HG02885 (cell line): ENCODE data around the gene EPB41L4B.
"Not testable (repeated sequence)": the region's sequence is repeated elsewhere in the genome, so short reads cannot be mapped to it uniquely, and the experiment has no call there.

Experiments
- ATAC-seq: cut with Tn5 transposase; IDR thresholded peaks from one replicate; pipeline ENCODE4 v1.9.1; 2021; ENCODE audit warnings: mild to moderate bottlenecking; ENCODE audit not compliant: unreplicated experiment, poor library complexity

The EPB41L4B gene

DNA sequence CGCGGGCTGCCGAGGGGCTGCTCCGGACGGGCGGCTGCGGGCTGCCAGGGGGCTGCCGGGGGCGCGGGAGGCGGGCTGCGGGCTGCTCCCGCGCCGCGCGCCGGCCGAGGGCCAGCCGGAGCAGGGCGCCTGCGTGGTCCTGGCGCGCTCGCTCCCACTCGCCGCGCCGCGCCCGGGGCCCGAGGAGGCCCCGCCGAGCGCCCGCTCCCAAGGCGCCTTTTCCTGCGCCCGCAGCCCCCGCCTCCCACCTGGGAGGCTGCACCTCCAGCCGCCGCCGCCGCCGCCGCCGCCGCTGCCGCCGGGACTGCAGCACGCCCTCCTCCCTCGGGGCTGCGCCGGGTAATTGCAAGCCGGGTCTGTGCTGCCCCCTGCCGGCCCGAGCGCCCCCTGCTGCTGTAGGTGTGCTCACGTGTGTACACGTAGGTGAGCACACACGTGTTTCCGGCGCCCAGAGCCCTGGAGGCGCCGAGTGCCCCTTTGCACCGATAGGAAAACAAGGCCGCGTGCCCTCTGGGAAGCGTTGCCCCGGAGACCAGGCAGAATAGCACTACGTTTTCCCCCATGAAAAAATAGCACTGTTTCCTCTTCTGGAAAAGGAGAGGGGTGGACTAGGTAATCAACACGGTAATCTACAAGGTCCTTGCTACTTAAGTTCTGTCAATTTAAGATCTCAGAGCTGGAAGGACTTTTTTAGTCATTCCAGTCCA, at the start of gene EPB41L4B:
Gene EPB41L4B (minus strand): TSS at position 318 of the 707 bp plus-strand sequence. CDS start 613 bp downstream, outside the sequence.
- ATAC-seq = peak; percentile 96

DNA sequence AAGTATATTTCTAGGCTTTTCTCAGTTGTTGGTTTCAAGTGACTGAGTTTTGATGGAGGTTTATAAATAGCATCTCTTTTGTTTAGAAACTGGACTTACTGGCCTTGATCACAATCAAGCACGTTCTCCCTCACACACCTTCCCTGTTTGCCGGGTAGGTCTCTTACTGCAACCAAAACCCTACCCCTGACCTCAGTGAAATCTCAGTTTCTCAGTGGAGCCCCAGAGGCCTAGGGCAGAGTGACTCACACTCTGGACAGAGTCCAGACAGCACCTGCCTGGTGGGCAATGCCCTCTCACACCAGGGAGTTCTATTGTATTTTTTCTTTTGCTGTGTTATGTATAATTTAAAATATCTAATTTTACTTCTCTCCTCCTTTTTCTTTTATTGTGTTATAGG, 48.4 kb upstream of the EPB41L4B start:
- ATAC-seq = peak; percentile 91

DNA sequence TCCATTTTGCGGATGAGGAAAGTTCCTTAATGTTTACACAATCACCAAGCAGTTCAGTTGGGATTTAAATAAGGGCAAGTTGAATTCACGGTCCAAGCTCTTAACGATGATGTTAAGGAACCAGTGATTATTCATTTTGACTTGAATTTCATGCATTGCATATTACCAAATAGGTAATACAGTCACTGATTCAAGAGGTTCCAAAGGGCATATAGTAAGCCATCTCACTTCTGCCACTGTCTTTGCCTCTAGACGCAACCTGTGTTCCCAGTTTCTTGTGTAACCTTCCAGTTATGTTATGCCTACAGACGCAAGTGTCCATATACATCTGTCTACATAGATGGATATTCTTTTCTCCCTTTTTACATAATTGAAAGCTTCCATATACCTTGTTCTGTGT, 39.9 kb upstream of the EPB41L4B start:
- ATAC-seq = no peak

DNA sequence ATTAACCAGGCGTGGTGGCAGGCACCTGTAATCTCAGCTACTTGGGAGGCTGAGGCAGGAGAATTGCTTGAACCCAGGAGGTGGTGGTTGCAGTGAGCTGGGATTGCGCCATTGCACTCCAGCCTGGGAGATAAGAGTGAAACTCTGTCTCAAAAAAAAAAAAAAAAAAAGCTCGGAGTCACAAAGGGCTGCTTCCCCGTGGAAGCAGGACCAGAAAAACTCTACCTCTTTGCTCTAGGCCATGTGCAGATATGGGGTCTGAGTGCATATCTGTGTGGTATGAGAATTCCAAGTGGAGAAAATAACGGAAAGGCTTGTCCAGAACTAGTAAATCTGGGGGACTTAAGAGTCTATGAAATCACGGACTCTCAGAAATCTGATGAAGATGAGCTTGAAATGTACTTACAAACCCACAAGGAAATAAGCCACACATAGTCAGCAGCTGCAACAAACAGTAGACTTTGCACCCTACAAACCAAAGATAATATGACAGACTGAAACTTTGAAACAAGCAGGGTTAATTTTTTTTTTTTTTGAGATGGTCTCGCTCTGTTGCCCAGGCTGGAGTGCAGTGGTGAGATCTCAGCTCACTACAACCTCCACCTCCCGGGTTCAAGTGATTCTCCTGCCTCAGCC, 38.2 kb upstream of the EPB41L4B start:
- not testable (repeated sequence) for ATAC-seq

DNA sequence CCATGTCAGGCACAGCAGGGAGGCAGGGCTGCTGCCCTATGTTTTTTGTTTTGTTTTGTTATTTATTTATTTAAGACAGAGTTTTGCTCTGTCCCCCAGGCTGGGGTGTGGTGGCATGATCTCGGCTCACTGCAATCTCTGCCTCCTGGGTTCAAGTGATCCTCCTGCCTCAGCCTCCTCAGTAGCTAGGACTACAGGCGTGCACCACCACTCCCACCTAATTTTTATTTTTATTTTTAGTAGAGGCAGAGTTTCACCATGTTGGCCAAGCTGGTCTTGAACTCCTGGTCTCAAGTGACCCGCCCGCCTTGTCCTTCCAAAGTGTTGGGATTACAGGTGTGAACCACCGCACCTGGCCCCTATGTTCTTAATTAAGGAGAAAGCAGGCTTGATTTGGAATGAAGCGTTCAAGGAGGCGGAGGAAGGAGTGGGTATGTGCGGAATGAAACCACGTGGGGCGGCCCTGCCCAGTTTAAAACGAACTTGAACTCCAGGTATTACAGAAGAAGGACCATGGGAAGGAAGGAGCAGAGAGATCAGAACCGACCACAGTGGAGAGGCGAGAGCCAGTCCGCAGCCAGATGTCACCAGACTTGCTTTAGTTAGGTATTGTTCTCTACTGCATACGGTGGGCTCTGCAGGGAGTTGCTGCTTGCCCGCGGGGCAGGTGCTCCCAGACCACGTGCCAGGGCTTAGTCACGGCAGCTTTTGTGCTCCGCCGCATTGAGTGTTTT, 34.9 kb upstream of the EPB41L4B start:
- no peak for ATAC-seq

DNA sequence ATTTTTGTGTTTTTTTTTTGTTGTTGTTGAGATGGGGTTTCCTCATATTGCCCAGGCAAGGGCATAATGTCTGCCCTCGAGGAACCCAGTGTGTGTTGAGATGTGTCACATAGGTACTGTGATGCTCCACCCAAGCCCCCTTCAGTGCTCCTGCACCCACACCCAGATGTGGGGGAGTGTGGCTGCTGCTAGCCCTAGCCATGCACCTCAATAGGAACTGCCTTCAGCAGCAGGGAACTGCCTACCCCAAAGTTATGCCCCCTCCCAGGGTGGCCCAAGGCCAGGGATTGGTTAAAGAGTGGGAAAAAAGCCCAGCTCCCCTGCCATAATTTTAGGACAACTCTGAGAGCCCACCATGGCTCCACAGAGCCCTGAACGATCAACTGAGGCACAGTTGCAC, 33.3 kb upstream of the EPB41L4B start:
- ATAC-seq = no peak

DNA sequence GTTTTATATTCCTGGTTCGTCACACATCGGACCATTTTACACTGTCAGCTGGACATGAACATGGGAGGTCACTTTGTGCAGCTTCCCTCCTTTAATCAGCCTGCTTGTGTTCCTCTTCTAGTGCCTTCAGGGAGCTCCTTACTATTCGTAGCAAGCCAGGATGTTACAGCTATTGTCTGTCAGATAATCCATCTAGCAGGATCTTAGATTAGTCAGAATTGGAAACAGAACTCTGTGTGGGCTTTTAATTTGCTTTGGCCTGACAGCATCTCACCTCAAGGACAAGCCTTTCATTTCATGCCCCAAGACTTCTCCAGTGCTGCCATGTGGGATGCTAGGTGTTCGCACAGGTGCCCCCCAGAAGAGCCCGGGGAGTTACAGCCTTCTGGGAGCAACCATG, 30.2 kb upstream of the EPB41L4B start:
- ATAC-seq = no peak

DNA sequence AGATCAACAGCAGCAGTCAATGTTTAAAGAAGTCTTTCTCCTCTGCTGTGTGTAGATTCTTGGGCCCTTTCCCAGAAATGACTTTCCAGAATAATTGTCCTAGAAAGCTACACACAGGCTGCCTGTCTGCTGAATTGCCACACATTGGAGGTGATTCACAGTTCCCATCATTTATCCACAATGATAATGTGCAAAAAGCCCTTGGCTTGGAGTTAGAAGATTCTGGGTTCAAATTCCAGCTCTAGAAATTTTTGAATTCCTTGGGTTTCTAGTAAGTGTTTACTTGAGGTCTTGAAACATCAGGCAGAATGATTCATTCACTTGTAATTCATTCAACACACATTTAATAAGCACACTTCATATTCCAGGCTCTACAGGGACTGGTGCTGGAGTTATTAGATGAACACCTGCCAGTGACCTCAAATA, 28.6 kb upstream of the EPB41L4B start:
- no peak for ATAC-seq

DNA sequence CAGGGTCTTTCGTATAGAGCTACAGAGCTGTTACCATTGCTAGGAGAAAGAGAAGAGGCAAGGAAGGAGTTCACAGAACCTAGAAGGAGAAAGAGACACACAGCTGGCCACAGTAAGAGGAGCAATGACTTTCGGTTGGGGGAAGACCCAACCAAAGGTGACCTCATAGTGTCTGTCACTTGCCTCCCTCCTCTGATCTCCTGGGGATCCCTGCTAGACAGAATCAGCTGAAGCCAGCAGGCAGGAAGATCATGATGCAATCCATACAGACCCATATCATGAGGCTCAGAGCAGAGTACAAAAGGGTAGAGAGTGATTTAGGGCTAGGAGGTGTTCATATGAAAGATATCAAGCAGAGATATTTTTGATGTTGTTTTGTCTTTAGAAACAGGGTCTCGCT, 26.0 kb upstream of the EPB41L4B start:
- ATAC-seq = peak; percentile 52

DNA sequence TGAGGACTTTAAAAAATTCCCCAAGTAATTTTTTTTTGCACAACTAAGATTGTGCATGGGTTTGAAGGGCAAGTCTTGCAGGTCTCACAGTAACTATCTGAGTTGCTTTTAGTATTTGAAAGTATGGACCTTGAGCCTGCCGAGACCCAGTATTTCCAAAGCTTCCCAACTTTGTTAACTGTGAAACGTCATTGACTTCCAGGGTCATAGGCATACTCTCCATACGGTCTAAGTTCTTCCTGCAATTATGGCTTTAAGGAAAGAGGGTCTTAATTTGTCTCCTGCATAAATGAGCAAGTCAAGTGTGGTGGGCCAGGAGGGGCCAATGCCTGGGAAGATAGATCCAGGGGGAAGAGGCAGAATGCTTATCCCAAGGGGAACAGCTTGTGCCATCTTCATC, 24.0 kb upstream of the EPB41L4B start:
- ATAC-seq = no peak

DNA sequence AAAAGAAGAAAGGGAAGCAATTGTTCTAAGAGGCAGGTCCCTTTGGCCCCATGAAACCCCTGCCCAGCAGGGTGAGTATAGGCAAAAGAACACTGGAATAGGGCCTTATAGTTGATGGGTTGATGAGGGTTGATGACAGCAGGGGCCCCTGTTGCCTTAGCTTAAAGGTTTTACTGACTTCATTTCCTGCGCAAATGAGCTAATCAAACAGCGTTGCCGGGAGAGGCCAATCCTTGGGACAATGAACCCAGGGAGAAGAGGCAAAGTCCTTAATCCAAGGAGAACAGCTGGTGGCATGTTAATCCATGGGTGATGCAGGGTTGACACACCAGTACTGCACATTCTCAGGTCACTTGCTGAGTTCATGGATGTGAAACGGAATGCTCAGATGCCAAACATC, 22.0 kb upstream of the EPB41L4B start:
- ATAC-seq = no peak

DNA sequence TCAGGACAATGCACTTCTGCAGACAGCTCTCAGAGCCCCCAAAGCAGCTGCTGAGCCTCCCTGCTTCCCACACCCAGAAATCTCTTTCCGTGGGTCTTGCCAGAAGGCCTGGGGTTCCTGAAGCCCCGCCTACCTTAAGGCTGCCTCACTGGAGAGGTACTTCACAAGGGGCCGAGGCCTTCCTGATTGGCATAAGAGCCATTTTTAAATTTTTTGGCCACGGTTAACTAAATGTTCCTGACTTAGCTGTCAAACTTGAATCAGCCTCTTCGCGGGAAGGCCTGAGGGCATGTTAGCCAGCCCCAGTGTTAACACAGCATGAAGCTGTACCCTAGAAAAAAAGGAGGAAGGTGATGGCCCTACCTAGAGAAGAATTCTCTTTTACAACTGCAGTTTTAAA, 20.7 kb upstream of the EPB41L4B start:
- no peak for ATAC-seq

DNA sequence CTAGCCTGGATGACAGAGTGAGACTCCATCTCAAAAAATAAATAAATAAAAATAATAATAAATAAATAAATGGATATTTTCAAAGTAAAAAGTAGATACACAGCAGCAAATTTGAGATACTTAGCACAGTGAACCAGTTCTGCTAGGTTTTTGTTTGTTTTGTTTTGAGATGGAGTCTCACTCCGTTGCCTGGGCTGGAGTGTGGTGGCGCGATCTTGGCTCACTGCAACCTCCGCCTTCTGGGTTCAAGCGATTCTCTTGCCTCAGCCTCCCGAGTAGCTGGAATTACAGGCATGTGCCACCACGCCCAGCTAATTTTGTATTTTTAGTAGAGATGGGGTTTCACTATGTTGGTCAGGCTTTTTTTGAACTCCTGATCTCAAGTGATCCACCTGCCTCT, 20.1 kb upstream of the EPB41L4B start:
- not testable (repeated sequence) for ATAC-seq

DNA sequence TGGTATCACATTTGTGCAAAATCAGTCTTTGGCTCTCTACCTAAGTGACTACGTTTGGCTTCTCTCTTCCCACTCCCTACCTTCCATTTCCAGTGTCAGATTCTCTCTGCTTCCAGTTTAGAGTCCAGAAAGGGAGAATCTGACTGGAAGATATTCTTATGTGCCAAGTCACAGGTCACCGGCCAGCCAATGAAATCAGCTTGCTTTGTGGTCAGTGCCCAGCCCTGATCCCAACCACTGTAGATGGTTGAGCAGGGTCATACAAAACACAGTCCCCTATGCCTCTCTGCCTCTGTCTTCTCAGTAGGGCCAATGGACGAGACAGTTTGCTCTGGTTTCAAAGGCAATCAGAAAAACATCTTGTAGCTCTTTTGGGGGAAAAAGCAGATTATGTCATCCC, 15.6 kb upstream of the EPB41L4B start:
- no peak for ATAC-seq

DNA sequence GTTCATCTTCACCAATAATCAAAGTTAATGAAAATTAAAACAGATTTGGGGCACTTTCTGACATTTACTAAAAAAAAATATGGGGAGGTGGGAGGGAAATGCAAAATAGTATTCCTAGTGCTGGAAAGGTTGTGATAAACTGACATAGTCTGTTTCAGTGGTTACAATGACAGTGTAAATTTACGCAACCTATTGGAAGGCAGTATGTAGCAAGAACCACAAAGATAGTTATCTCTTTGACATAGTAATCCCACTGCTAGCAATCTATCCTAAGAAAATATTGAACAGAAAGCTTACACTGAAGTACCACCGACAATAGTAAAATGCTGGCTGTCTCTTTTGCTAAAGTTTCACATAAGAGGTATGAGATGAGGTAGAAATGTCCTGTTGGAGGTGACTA, 15.1 kb upstream of the EPB41L4B start:
- no peak for ATAC-seq

DNA sequence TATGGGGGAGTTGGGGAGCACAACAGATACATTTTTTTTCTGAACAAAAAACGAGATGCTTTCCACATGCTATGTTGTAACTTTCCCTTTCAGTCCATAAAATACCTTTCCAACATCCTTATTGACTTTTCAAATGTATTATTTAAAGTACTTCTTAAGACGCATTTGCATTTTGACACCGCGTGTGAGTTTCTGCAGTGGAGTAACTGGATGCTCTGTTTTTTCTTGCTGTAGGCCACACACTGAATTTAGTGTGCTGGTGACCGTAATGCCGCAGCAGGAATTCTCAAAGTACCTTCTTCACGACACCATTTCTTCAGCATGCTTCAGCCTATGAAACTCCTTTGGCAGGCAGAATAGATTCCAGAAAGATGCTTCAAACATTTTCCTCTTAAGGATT, 14.3 kb upstream of the EPB41L4B start:
- ATAC-seq = no peak

DNA sequence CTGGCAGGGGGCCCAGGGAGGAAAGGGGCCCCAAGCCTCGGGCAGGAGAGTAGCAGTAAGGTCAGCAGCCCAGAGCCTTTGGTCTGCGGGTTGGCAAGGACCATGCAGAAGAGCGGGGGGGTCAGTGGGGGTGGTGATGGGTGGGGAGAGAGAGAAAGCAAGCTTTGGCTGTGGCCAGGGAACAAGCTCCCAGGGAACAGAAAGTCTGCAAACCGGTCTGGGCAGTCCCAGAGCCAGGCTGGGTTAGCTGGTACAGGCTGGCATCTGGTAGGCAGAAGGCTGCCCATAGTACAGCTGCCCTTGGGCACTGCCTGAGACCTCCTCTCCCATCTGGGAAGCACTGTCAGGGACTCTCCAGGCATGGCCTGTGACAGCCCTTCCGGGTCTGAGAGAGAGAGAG, 10.5 kb upstream of the EPB41L4B start:
- no peak for ATAC-seq

DNA sequence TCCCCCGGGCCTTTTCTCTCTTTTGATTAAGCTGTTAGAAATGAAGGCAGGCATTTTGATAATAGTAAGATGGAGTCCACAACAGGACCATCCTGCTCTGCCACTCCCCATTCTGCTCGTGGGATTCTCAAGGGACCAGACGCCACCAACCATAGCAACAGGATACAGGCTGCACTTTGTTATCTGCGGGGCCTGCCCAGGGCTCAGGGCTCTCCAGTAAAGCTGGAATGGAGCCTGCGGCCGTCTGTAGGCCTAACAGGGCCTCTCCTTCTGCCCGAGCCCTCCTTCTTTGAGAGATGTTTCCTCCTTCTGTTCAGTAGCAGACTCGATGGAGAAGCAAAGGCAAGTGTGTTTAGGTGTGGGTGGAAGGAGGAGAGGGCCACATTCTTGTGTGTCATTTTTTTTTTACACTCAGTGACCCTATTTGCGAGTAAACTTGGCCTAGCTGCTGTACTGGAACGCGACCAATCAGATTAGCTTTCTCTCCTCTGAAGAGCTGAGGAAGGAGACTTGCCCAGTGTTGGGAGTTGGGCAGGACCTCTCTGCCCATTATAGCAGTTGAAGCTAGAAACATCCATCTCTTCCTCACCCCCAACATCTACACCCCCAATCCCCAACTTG, 8.9 kb upstream of the EPB41L4B start:
- no peak for ATAC-seq

DNA sequence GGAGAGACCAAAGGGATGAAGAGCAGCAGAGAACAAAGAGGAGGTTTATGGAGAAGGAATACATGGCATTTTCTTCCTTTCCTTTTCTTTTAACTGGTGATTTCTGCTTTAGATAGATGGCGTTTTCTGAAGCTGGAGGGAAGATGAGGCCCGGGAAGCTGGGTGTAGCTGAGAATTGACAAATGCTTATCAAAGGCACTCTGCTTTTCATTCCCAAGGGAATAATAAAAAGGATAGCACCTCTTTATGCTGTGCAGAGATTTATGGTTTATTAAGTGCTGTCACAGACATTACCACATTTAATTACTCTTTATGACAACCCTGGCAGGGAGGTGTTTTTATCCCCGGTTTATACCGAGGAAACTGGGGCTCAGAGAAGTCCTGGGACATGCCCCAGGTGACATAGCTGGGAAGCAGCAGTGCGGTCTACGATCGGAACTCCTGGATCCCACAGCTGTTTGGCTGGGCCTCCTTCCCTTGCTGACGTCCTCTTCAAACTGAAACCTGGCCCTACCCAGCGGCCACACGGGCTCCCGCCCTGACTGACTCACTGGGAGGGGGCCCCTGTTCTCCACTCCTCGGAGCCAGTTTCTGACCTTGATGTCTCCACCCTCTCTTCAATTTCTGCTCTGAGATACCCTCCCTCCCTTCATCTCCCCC, 8.2 kb upstream of the EPB41L4B start:
- ATAC-seq = no peak

DNA sequence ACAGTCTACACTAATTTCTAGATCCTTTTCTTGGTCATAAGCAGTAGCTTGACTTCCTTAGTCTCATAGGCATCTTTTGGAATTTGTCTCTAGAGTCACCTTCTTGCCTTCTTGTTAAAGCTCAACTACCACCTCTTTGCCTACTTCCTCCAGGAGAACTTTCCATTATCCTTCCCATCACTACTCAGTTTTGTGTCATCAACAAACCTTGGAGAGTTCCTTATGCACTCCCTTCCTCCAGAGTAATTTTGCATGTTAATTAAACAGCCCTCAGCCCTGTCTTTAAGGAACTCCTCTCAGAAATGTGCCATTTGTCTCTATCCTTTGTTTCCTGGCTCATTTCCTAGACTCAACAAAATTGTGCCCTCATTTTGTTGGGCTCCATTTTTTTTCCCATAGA, 4.2 kb upstream of the EPB41L4B start:
- ATAC-seq = no peak

DNA sequence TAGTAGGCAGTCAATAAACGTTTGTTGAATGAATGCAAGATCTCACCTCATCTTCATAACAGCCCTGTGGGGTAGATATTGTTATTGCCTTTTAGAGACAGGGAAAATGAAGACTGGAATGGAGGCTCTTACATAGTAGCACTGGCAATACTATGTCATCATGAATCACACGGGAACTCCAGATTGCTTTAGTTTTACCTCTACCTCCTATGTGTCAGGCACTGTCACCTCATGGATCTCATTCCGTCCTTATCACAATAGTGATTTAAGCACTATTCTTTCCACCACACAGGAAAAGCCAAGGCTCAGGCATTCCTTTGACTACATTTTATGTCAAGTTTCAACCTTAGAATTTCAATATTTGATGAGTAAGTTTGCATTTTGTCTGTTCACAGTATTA, 2.9 kb upstream of the EPB41L4B start:
- ATAC-seq = no peak
